NT2/D1 (cell line): ENCODE results near the gene MVD.

ENCODE experiments used
- SUZ12 ChIP-seq: IDR thresholded peaks from 2 replicates; pipeline ENCODE4 v1.6.1; 2011; ENCODE audit not compliant: insufficient read length, insufficient read depth; ENCODE audit errors: extremely low read depth
- YY1 ChIP-seq: IDR thresholded peaks from 2 replicates; pipeline ENCODE4 v1.6.1; 2011; ENCODE audit not compliant: insufficient read length, insufficient read depth

- TF ChIP-seq YY1: no peak
- TF ChIP-seq SUZ12: no peak
These were observed 24.8 kb upstream of the MVD start for GRCh38 chr16:88687676-88688012.
